Mammary epithelial cell (primary cell): ENCODE data around the gene ZNF76.

Experiments
- EZH2 ChIP-seq: IDR thresholded peaks from 2 replicates; pipeline ENCODE4 v1.6.1; 2012; ENCODE audit warnings: low read length, inconsistent platforms, borderline replicate concordance
- TF ChIP-seq, protein P1 (sequence below), 2 donors: IDR thresholded peaks in 1 of 2; conservative IDR thresholded peaks in 1 of 2; 2 replicates each; pipeline ENCODE4 v1.5.1; 2011 to 2012; ENCODE audit warnings: inconsistent platforms in 2 of 2, low read length in 2 of 2, mild to moderate bottlenecking in 2 of 2, control low read depth in 1 of 2, low read depth in 1 of 2; ENCODE audit not compliant: insufficient read depth in 1 of 2; ENCODE audit errors: extremely low read depth in 1 of 2

DNA sequence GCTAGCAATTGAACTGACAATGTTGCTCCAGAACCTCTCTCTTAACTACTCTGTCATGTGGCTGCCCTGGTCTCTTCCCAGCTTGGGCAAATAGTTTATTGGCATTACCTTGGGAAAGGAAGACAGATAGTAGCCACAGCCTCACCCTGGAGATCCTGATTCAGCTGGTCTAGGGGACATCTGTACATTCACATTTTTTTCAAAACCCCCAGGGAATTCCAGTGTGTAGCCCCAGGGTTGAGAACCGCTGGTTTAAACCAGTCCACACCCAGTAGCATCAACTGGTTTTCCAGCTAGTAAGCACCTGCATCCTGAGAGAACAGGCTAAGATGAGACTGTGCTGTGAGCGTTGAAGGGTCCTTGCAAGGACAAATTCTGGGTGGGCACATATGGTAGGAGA is 36.1 kb upstream of the ZNF76 start:
- TF ChIP-seq, protein P1, sequence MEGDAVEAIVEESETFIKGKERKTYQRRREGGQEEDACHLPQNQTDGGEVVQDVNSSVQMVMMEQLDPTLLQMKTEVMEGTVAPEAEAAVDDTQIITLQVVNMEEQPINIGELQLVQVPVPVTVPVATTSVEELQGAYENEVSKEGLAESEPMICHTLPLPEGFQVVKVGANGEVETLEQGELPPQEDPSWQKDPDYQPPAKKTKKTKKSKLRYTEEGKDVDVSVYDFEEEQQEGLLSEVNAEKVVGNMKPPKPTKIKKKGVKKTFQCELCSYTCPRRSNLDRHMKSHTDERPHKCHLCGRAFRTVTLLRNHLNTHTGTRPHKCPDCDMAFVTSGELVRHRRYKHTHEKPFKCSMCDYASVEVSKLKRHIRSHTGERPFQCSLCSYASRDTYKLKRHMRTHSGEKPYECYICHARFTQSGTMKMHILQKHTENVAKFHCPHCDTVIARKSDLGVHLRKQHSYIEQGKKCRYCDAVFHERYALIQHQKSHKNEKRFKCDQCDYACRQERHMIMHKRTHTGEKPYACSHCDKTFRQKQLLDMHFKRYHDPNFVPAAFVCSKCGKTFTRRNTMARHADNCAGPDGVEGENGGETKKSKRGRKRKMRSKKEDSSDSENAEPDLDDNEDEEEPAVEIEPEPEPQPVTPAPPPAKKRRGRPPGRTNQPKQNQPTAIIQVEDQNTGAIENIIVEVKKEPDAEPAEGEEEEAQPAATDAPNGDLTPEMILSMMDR (conservative IDR thresholded peaks at IDR 0.05 in 1 of 2, IDR thresholded peaks at IDR 0.05 in 1 of 2; ENCODE audit: extremely low read depth in 1 of 2, insufficient read depth in 1 of 2, low read depth in 1 of 2, low read length in 2 of 2): no peak
- no peak for TF ChIP-seq EZH2
